Duodenal mucosa (tissue), 2 donors: ENCODE results near the gene RPGR.

Experiments
- H3K27ac ChIP-seq: one replicate; pipeline ENCODE4 v1.7.0; 2013; ENCODE audit warnings: low read depth, low read length
- H3K27me3 ChIP-seq, 2 donors: one replicate each; pipeline ENCODE4 v1.7.0; 2013; ENCODE audit warnings: low read length in 2 of 2, control low read depth in 1 of 2; ENCODE audit not compliant: insufficient read depth in 2 of 2, control insufficient read depth in 1 of 2
- H3K36me3 ChIP-seq, 2 donors: one replicate each; pipeline ENCODE4 v1.7.0; 2013; ENCODE audit warnings: low read length in 2 of 2, control low read depth in 1 of 2; ENCODE audit not compliant: insufficient read depth in 2 of 2, control insufficient read depth in 1 of 2
- H3K4me1 ChIP-seq, 2 donors: one replicate each; pipeline ENCODE4 v1.7.0; 2013; ENCODE audit warnings: low read length in 2 of 2, control low read depth in 1 of 2; ENCODE audit not compliant: insufficient read depth in 2 of 2, control insufficient read depth in 1 of 2
- H3K4me3 ChIP-seq, 2 donors: one replicate each; pipeline ENCODE4 v1.7.0; 2013; ENCODE audit warnings: low read length in 2 of 2, low read depth in 1 of 2
- H3K9ac ChIP-seq, 2 donors: one replicate each; pipeline ENCODE4 v1.7.0; 2013; ENCODE audit warnings: low read length in 2 of 2, low read depth in 1 of 2
- H3K9me3 ChIP-seq, 2 donors: one replicate each; pipeline ENCODE4 v1.7.0; 2013; ENCODE audit warnings: low read length in 2 of 2, control low read depth in 1 of 2; ENCODE audit not compliant: control insufficient read depth in 1 of 2

The RPGR gene

DNA sequence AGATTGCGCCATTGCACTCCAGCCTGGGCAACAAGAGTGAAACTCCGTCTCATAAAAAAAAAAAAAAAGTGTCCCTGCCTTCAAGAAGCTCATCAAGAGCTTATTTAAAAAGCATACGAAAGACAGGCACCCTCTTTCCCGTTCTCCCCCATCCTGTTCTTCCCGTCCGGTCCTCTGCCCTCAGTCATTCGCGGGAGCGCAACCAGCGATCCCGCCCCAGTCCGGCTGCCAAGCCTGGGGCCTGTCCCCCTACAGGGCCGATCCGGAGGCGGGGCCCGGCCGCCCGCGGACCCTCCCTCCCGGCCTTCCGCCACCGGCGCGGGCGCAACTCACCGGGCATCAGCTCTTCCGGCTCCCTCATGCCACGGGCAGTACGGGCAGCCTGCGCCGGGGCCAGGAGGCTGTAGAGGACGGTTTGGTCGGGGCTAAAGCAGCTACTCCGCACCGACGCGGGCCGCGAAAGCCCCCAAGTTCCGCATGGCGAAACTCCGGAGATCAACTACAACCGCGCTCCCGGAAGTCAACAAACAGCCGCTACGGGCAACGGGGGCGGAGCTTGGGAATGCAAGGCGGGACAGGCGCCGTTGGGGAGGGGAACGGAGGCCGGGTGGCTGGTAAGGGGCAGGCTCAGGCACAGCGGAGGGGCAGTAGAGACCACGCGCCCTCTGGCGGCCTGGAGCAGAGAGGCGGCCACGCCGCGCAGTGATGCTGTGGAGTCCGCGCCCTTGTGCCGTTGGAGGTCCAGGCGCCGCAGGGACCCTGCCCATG, at the start of gene RPGR:
TSS of gene RPGR (minus strand) at position 503 of the 768 bp plus-strand sequence. CDS start at position 361, 142 bp downstream.
- Histone ChIP-seq H3K4me3 (peak within 1 kb of the TSS; percentile 65 to 81), H3K27me3 (no peaks in the 10 kb centered on the region)

GRCh38 chrX:38376747-38377146, 49.4 kb upstream of the RPGR start:
- Histone ChIP-seq H3K4me1 (no peaks in the 10 kb centered on the region), H3K36me3 (no peaks in the 10 kb centered on the region), H3K27ac (no peak overlapping the region), H3K27me3 (no peaks in the 10 kb centered on the region), H3K9me3 (no peaks in the 10 kb centered on the region), H3K9ac (no peak overlapping the region), H3K4me3 (no peak overlapping the region)

More for the DNA sequence above, at the start of gene RPGR:
- Histone ChIP-seq H3K4me1 (peaks cover 8 to 10% of the 10 kb centered on the region in 2 donors), H3K27ac (peak within 1 kb of the TSS; percentile 84), H3K9ac (peak within 1 kb of the TSS; percentile 51 to 69), H3K9me3 (no peaks in the 10 kb centered on the region), H3K36me3 (no peaks in the 10 kb centered on the region)

GRCh38 chrX:38375891-38376290, 48.6 kb upstream of the RPGR start:
- Histone ChIP-seq H3K9ac (no peak overlapping the region), H3K27me3 (no peaks in the 10 kb centered on the region), H3K4me1 (no peaks in the 10 kb centered on the region), H3K9me3 (no peaks in the 10 kb centered on the region), H3K36me3 (no peaks in the 10 kb centered on the region), H3K27ac (no peak overlapping the region), H3K4me3 (no peak overlapping the region)

DNA sequence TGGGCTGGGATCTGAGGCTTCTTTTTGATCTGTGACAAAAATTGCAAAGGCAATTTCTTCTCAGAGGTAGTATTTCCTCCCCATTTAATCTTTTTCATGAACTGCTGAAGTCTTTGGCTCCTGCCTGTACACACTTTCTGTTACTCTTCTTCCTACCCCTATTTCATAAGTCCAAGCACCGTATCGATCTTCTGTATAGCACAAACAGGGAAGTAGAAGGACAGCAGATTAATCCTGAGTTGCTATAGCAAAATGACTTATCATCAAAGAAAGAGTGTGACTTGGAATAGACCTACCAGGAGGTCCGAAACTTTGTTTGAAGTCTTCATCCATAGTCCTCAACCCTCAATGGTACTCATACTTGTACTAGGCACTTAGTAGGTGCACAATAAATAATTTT, 47.1 kb upstream of the RPGR start:
- H3K9me3 ChIP-seq = no peaks in the 10 kb centered on the region
- no peaks in the 10 kb centered on the region for H3K27me3 ChIP-seq
- H3K4me1 ChIP-seq = no peaks in the 10 kb centered on the region
- no peak overlapping the region for H3K27ac ChIP-seq
- H3K9ac ChIP-seq = no peak overlapping the region
- no peak overlapping the region for H3K4me3 ChIP-seq
- peaks cover 0 to 8% of the 10 kb centered on the region in 2 donors for H3K36me3 ChIP-seq

DNA sequence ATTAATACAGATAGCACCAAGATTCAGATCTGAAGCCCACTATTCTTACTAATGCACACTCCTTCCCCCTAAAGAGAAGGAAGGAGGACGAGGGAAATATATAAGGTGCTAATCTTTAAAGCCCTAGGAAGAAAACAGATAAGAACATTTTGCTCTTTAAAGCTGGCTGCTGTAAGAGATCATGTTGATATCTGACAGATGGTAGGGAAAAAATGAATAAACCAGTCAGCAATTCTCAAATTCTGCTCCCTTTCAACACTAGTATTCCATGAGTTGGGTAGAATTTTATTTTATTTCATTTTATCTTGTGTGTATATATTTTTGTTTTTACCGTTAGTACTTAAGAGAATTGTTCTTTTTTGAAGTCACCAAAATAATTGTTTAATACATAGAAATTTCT, 44.3 kb upstream of the RPGR start:
- Histone ChIP-seq H3K27ac (no peak overlapping the region), H3K36me3 (peaks cover 0 to 8% of the 10 kb centered on the region in 2 donors), H3K4me3 (no peak overlapping the region), H3K9ac (no peak overlapping the region), H3K27me3 (no peaks in the 10 kb centered on the region), H3K9me3 (no peaks in the 10 kb centered on the region), H3K4me1 (no peaks in the 10 kb centered on the region)

DNA sequence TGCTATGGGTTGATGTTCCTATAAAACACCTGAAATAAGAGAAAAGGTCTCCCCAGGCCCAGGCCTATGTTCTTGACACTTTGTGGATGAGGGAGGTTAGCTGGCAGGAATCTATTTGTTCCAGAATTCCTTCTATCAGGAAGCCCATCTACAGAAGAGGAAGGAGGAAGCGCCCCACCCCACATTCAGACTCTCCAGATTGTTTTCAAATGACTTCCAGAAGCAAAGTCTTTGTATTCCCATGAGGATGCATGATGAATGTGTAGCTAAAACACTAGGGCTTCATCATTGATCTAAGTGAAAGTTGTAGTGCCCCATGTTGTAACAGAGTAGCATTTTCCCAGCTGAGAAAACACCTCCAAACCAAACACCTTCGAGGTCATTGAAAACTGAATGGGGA, 41.5 kb upstream of the RPGR start:
- peaks cover 0 to 8% of the 10 kb centered on the region in 2 donors for H3K36me3 ChIP-seq
- H3K9me3 ChIP-seq = no peaks in the 10 kb centered on the region
- no peaks in the 10 kb centered on the region for H3K27me3 ChIP-seq
- H3K9ac ChIP-seq = no peak overlapping the region
- H3K4me1 ChIP-seq = peaks cover 0 to 5% of the 10 kb centered on the region in 2 donors
- H3K27ac ChIP-seq = no peak overlapping the region
- no peak overlapping the region for H3K4me3 ChIP-seq

DNA sequence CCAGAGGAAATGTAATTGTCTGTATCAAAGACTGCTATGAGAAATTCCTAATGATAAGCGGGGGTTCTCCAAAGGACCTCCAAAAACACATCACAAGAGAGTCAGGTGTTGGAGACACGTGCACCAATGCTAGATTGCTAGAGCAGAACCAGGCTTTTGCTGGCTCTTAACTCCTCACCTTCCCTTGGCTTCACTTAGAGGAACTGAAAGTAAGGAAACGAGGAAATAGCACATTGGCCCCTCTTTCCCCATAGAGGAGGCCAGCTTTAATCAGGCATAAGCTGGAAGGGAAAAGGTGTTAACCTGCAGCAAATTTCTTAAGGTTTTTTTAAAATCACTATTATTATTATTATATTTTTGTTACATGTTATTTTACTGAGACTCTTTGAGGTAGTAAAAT, 38.6 kb upstream of the RPGR start:
- peaks cover 0 to 5% of the 10 kb centered on the region in 2 donors for H3K4me1 ChIP-seq
- no peaks in the 10 kb centered on the region for H3K27me3 ChIP-seq
- no peak overlapping the region for H3K27ac ChIP-seq
- H3K9me3 ChIP-seq = no peaks in the 10 kb centered on the region
- H3K9ac ChIP-seq = no peak overlapping the region
- H3K4me3 ChIP-seq = no peak overlapping the region
- peaks cover 0 to 8% of the 10 kb centered on the region in 2 donors for H3K36me3 ChIP-seq

- H3K36me3 ChIP-seq = no peaks in the 10 kb centered on the region
- no peak overlapping the region for H3K4me3 ChIP-seq
- no peak overlapping the region for H3K27ac ChIP-seq
- no peaks in the 10 kb centered on the region for H3K9me3 ChIP-seq
- no peak overlapping the region for H3K9ac ChIP-seq
- no peaks in the 10 kb centered on the region for H3K27me3 ChIP-seq
- H3K4me1 ChIP-seq = peaks cover 0 to 5% of the 10 kb centered on the region in 2 donors
These were observed 35.7 kb upstream of the RPGR start for GRCh38 chrX:38363046-38363445.

DNA sequence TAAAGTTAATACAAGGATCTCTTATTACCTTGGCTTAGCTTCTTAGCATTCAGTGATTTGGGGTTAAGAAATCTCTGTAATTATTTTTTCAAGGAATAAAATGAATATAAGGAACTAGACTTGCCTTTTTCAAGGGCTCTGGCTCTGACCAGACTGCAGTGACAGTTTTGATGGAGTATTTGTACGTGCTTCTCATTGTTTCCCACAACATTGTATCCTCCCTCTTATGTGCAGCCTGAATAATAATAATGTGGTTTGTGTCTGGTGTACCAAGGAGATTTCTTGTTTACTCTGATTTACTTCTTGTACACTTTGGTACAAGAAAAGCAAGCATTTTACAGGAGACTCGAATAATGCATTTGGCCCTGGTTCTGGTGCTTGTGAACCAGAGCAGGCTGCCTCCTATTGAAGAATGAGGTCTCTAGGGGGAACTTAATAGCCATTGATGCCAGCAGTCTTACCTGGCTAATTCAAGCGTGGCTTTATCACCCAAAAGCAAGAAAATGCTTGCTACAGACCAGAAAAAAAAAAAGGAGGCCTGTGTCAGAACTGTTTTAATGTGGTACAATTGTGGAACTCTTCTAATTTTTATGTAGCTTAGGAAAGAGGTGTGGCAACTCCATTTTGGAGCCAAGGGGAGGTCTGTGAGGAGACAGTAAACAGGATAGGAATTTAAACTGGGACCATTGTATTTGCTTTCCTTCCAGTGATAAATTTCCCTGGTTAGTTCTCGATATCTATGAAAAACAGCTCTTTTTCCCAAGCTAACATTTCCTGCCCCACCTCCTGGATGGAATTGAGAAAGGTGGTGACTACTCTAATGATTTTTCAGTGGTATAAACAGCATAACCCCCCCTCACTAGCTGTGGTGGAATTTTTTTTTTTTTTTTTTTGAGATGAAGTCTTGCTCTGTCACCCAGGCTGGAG, 30.7 kb upstream of the RPGR start:
- no peak overlapping the region for H3K4me3 ChIP-seq
- H3K9ac ChIP-seq = no peak overlapping the region
- no peaks in the 10 kb centered on the region for H3K9me3 ChIP-seq
- H3K27me3 ChIP-seq = no peaks in the 10 kb centered on the region
- H3K36me3 ChIP-seq = no peaks in the 10 kb centered on the region
- H3K4me1 ChIP-seq = no peaks in the 10 kb centered on the region
- no peak overlapping the region for H3K27ac ChIP-seq

- Histone ChIP-seq H3K9ac (no peak overlapping the region), H3K27me3 (no peaks in the 10 kb centered on the region), H3K9me3 (no peaks in the 10 kb centered on the region), H3K27ac (no peak overlapping the region), H3K4me1 (no peaks in the 10 kb centered on the region), H3K36me3 (no peaks in the 10 kb centered on the region), H3K4me3 (peak overlapping the region; percentile 29 to 32)
These were observed 29.1 kb upstream of the RPGR start for GRCh38 chrX:38356401-38356800.
